Medulla oblongata (tissue), 1 donor: ENCODE data around the gene PPEF1.
"Not testable (repeated sequence)": the region's sequence is repeated elsewhere in the genome, so short reads cannot be mapped to it uniquely, and the experiment has no call there.

ENCODE experiments used
- DNase-seq: peaks from one replicate; pipeline ENCODE4 v3.0.0-alpha.2; 2015; ENCODE audit errors: extremely low spot score

PPEF1 gene

DNA sequence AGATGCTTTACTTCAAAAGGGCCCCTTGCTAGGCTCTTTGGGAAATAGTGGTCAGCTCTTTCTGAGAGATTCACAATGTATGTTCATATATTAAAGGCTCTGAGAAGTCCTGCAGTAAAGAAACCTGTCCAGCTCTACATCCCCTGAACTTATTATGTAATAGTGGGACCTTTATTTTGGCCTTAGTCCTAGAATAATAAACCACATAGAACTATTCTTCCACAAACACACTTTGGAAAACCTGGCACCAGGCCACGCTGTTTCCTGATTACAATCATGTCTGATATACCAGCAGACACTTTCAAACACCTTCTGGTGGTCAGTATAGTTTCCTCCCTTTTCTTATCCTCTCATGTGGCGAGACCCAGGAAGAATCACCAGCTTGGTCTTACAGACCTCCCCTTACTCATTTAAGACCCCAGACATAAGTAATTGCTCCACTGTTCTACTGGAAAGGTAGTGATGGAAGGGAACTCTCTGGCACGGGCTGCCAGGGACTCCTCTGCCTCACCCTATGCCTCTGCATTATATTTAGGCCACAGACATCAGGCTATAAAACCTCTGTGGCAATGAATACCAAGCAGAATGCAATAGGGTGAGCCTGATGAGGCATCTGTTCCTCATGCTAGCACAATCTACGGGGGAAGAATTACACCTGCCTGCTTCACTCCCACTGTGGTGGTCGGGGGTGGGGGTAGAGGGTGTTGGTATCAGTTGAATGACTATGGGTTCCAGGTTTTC lies 5.7 kb upstream of the PPEF1 start:
- no peak for DNase-seq

DNA sequence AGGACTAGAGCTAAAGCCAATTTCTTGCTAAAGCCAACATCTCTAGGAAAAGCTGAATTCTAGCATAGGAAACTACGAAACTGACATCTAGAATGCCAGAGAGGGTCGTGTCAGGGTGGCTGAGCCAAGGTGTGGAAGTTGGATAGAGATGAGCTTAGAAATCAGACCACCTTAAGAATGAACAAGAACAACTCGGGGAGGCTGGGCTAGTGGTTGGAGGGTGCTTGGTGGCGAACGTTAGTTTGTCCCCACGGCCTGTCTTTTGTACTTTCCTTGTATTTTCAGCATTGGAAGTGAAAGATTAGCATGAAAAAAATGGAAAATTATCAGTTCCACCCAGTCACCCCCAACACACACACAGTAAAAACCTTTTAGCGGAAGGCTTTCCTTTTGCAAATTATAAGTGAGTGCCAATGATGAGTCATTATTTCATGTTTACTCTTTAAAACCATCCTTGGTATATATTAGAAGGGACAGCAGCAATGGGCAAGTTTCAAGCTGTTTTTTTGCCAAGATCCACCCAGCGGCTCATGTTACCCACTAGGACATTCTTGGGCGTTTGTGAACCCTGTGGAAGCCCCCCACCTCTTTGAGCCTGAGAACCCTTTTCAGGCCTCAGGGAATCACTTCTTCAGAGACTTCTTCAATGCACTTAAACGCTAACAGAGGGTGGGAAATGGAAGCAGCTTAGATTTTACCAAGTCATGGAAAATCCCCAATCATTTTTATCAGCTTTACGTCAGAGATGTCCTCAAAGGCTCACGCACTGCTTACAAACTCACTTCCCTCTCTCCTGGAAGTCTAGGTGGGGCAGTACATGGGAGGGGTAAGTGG lies 4.9 kb upstream of the PPEF1 start:
- no peak for DNase-seq

DNA sequence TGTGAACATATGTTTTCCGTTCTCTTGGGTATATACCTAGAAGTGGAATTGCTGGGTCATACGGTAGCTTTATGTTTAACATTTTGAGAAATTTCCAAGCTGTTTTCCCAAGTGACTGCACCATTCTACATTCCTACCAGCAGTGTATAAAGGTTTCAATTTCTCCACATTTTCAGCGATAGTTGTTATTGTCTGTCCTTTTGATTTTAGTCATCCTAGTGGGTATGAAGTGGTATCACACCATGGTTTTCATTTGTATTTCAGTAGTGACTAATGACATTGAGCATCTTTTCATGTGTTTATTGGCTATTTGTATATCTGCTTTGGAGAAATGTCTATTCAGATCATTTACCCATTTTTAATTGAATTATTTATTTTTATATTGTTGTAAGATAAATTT lies 2.4 kb downstream of the PPEF1 start:
- no peak for DNase-seq

DNA sequence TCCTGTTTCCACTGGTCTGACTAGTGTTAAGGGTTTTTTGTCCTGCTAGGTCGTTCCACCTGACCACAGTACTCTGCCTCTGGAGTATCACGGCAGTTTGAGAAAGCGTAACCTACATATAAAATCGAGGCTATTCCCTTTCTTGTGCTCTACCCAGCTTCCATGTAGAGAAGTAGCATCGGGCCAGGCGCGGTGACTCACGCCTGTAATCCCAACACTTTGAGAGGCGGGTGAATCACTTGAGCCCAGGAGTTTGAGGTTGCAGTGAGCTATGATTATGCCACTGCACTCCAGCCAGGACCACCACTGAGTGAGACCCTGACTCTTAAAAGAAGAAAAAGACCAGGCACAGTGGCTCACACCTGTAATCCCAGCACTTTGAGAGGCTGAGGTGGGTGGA lies 7.5 kb downstream of the PPEF1 start:
- no peak for DNase-seq

DNA sequence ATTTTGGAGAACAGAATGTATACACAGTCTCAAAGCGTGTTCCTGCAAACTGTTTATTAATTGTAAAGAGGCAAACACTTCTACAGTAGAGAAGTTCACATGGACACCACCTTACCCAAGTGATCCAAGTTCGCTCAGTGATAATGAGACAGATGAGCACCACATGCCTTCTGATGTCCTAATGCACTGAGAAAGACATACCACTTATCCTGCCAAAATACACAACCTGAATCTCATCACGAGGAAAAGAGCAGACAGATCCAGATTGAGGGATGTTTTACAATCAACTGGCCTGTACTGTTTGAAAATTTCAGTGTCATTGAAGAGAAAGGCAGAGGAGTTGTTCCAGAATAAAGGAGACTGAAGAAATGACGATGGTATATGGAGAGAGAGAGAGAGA lies 12.4 kb downstream of the PPEF1 start:
- DNase-seq, result no peak

DNA sequence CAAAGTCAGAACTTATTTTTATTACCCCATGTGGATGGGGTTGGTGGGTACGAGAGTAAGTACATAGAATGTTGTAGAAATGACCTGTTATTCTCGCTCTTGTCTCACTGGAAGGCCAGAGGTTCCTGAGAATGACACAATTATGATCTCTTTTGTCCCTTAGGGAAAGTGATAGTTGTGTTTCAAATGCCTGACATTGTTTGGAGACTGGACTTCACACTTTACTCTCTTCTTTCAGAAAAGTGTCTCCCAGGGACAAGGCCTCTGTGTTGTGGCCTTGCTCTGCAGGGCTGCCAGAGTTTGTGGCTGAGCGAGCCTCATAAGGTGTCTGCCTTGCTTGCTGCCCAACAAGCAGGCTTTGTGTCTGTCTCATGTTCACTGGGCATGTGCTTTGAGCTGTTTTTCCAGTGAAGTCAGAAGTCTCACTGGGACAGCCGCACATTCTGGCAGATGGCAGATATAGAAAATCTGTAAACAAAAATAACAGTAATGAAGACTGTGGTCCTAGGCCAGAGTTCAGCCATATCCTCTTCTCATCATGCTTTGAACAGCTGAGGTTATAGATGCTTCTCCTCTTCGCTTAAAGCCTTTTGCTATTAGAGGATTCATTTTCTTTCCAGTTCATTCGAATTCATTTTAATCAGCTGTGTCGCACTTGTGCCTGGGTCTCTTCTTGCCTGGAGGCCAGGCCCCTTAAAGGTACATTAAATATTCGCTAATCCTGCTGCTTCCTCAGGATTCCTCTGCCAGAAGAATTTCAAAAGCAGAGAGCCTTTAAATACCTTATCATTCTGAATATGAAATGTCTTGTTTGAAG lies 14.4 kb downstream of the PPEF1 start:
- peak; percentile 53 for DNase-seq

DNA sequence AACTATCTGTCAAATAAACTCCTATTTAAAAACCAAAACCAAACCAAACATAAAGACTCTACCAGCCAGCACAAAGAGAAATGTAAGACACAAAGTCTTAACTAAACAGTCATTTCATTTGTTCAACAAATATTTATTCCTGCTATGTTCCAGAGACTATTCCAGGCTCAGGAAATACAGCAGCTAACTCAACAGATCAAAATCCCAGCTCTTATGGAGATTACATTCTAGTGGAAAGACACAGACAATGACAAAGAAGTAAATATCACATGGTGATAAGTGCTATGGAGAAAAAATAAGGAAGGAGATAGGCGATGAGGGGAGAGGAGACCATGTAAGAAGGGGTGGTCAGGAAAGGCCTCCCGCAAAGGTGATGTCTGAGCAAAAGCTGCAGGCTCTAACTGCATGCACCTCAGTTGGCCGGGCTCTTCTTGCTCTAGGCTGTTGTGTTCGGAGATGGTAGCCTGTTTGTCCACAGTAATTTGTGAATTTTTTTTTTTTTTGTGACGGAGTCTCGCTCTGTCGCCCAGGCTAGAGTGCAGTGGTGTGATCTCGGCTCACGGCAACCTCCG lies 15.1 kb downstream of the PPEF1 start:
- DNase-seq, result no peak

DNA sequence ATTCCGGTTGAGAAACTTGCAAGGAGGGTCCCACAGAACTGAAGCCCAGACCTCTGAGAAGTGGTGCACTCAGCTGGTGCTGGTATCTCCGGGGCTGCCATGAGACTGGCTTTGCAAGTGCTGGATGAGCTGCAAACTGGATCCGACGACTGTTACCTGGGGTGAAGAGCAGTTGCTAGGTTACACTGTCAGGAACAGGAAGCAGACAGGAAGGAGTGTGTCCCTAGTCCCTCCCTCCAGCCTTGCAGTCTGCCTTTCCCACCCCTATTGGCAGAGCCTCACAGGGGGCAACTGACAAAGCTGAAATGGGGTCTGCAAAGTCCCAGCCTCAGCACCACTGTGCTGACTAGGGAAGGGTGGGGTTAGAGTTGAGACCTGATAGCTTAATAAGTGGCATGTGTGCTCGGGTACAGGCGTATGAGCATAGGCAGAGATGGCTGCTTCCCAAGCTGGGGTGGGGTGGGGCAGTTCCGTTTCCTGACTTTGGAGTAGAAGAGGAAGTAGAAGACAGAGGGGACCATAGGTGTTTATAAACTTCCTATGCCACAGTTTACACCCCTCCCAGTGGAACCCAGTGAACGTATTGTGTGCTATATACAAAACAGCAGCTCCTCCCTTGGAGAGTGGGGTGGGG lies 18.0 kb downstream of the PPEF1 start:
- no peak for DNase-seq

DNA sequence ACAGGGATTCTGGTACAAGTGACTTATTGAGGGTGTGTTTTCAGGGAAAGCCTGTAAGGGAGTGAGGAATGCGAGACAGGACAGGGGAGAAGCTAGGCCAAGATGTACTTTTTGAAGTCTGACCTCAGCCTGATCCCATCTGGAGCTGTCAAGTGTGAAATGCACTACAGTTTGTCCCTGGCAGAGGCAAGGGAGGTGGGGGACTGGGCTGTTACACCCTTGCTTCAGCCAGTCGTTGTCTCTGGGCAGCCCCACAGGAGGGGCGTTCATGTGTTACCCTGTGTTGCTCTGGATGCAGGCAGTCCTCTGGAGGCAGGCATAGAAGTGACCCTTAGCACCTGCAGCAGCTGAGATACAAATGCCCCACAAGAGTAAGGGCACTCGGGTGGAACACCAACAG lies 25.8 kb downstream of the PPEF1 start:
- DNase-seq, result no peak

DNA sequence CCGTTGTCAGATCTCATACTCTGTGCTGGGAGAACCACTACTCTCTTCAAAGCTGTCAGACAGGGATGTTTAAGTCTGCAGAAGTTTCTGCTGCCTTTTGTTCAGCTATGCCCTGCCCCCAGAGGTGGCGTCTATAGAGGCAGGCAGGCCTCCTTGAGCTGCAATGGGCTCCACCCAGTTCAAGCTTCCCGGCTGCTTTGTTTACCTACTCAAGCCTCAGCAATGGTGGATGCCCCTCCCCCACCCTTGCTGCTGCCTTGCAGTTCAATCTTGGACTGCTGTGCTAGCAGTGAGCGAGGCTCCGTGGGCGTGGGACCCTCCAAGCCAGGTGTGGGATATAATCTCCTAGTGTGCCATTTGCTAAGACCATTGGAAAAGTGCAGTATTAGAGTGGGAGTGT lies 32.2 kb downstream of the PPEF1 start:
- DNase-seq, result not testable (repeated sequence)

DNA sequence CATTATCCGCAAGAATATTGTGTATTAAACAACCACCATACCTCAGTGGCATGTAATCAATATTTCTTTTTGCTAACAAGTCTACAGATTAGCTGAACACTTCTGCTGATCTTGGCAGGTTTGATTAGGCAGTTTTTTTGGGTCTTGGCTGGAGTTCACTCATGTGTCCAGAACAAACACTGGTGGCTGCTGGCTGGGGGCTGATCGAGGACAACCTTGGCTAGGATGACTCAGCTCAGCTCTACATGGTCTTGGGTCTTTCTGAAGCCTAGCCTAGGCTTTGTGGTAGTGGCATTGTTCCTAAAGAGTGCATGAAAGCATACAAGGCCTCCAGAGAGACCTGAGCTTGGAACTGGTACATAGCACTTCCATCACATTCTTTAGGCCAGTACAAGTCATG lies 41.1 kb downstream of the PPEF1 start:
- no peak for DNase-seq

DNA sequence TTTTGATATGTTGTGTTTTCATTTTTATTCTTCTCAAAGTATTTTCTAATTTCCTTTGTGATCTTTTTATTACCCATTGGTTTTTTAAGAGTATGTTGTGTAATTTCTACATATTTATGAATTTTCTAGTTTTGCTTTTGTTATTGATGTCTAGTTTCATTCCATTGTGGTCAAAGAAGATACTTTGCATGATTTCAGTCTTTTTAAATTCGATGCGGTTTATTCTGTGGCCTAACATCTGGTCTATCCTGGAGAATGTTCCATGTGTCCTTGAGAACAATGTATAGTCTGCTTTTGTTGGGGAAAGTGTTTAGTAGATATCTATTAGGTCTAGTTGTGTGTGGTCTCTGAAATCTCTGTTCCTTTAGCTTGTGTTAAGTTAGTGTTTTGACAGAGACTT lies 46.2 kb downstream of the PPEF1 start:
- no peak for DNase-seq

DNA sequence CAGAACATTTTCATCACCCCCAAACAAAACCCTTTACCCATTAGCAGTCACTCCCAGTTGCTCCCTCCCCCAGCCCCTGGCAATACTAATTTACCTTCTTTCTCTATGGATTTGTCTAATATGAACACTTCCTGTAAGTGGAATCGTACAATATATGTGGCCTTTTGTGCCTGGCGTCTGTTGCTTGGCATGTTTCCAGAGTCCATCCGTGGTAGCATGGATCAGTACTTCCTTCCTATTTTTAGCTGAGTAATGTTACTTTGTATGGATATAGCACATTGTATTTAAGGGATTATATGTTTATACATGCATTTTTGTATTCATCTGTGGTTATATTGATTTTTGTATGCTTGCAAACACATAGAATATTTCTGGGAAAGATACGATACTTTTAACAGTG lies 48.2 kb downstream of the PPEF1 start:
- DNase-seq, result no peak

DNA sequence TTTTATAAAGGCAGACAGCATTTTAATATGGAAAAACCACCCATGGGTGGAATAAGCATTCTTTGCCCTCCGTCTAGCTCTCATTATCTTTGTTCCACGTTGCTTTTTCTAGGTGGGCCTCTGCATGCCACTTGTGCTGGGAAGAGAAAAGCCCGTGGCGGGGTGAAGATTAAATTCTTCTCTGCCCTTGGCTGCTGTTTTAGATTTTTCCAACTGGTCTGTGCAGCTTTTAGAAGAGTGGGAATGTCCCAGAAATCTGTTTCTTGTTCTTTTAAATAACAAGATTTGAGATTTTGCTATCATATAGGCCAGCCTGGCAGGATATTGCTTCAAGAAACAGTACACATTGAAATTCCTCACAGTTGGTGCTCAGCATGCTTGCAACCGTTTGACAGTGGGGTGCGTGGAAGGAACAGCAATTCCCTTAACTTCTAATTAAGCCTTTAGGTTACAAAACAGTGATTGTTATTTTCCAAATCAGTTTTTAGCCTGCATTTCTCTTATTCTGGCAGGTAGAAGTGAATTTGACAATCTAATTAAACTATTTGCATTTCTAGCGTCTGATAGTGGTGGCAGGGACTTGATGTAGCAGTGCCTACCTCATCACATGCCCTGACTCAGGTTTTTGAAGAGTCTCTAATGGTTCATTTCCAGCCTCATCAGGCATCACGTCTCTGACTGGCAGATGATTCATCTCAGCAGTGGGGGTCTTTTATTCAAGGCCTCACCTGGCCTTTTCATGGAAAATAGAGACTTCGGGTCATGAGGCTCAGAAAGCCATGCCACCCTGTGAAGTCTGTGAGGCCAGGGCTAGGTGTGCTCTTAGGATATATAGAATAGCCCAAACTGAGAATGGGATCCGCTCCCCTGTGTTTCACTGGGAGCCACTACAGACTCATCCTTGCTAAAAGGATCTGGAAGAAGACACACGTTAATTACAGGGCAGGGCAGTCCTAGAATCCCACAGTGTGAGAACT lies 50.8 kb downstream of the PPEF1 start:
- no peak for DNase-seq

DNA sequence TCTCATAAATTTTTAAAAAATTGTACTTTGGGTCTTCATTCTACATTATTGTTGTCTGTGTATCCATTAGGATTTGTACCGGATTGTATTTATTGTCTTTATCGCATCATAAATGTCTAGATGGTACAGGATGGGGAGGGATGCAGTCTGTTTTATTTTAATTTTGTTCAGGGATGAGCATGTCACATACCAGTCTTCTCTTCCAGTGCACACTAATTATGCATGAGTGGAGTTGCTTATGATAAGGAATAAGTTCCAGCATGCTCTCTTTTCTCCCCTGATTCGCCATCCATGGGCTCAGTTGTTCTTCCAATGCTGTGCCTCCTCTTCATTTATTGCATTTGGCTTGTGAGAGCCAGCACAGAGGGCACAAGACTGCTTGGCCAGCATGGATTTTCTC lies 54.3 kb downstream of the PPEF1 start:
- no peak for DNase-seq

DNA sequence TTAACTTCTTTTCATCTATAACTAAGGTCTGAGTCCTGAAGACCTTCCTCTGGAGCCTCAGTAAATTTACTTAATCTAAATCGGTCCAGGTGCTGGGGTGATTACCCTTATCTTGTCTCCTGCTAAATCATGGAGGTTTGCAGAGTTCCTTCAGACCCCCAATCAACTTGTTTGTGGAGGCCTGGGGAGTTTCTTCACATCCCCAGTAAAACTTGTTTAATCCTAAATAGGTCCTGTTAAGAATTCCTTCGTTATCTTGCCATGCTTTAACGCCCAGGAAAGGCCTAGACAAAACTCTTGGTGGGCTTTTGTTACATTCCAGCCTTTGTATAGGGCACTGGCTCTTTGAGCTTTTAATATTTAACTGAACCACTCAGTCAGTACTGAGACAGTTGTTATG lies 55.7 kb downstream of the PPEF1 start:
- DNase-seq, result not testable (repeated sequence)

DNA sequence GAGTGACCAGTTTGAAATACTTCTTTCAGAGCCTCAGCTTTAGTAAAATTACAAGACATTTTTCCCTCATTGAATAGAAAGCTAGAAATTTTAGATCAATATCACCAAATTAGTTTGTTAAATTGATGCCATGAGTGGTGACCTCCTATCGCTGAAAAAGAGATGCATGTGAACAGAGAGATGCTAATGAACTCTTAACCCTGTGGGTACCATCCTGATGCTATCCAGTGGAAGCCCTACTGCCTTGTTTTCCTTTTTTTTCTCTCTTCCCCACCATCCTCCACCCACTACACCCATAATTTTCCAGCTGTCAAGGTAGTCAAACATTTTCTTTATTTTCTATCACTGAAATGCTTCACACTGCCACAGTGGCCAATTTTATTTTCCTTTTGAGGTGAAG lies 61.9 kb downstream of the PPEF1 start:
- no peak for DNase-seq

DNA sequence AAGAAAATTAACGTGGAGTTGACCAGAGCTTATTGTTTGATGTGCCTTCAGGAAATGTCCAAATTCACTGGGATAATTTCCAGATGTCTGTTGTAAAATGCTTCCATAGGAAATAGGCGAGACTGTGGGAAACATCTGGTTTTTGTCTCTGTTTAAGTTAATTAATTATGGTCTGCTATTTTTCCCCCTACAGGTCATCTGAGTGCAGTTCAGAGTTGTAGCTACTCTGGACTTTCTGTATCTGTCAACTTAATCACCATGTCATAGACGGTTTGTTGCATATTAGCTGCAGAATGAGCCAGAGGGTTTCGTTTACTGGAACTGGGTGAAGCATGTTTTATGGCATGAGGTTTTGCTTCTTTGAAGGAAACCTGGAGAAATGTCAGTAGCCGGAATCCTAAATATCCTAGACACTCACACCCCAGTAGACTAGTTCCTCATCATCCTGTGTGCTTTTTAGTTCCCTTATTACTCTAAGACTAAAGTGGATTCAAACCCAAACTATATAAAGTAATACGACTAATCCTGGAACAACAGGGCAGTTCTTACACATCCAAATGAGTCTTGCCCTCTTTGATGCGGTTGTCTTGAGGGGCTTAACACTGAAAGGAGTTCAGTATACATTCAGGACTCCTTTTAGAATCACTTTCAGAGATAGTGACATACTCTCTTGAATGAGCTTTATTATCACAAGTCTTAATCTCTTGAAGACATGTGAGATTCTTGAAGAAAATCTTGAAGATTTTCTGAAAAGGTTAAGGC lies 62.5 kb downstream of the PPEF1 start:
- no peak for DNase-seq

DNA sequence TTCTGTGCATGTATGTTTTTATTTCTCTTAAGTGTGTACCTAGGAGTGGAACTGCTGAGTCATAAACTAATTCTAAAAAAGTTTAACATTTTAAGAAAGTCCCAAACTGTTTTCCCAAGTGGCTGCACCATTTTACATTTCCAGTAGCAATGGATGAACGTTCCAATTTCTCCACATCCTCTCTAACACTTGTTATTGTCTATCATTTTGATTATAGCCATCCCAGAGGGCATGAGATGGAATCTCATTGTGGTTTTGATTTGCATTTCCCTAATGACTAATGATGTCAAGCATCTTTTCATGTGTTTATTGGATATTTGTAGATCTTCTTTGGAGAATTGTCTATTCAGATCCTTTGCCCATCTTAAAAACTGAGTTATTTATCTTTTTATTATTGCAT lies 82.5 kb downstream of the PPEF1 start:
- DNase-seq, result no peak

DNA sequence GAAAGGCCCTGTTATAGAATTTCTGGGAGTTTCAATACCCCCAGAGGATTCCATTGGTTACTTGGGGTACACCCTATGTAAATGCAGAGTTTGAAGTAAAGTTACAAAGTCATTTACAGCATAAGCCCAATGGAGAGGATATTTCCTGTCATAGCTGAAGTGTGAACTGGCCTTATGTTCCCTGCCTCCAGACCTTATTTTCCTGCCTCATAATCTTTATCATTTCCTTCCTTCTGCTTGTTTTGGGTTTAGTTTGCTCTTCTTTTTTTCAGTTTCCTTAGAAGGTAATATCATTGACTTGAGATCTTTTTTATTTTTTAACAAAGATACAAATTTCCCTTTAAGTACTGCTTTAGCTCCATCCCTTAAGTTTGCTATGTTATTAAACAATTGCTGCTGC lies 85.4 kb downstream of the PPEF1 start:
- no peak for DNase-seq
